Measurements from ENCODE around the gene SNX15. TPM values are rescaled to one million over a fixed set of nuclear protein-coding genes. Genes with fewer than 3 reads are reported as not detected.

The SNX15 gene, protein sequence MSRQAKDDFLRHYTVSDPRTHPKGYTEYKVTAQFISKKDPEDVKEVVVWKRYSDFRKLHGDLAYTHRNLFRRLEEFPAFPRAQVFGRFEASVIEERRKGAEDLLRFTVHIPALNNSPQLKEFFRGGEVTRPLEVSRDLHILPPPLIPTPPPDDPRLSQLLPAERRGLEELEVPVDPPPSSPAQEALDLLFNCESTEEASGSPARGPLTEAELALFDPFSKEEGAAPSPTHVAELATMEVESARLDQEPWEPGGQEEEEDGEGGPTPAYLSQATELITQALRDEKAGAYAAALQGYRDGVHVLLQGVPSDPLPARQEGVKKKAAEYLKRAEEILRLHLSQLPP
- total RNA-seq = 15.1 TPM

DNA sequence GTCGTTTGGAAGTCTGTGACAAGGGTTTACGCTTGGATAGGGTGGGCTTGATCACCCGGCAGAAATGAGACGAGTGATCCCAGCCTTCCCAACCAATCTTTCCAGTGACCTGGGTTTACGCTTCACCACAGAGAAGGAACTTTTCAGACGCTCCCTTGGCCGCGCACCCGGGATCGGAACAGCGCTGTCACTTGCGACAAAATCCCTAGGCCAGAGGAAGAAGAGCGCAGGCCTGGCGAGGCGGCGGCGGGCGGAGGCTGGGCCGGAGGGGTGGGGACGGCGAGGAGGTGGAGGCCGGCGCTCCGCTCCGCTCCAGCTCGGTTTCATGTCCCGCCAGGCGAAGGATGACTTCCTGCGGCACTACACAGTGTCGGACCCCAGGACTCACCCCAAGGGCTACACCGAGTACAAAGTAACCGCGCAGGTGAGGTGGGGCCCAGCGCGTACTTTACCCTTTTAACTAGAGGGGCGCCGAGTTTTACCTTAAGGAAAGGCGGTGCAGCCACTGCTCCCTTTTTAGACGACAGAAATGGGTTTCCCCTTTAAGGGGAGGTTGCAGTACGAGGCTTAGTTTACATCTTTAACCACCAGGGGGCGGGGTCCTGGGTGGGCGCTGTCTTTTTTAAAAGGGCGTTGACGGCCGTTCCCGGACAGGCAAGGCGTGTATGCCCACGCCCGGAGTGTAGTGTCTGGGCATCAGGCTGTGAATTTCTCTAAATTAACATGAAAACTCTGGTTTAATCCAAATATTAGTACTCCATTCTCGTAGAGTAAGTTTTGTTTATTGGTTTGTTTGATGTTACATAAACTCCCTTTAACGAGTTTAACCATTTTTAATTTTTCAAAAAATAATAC lies at the start of gene SNX15:
Gene SNX15, plus strand, starts transcription at position 227 of the 855 bp plus-strand sequence. Its CDS starts 99 bp downstream, at position 326.

DNA sequence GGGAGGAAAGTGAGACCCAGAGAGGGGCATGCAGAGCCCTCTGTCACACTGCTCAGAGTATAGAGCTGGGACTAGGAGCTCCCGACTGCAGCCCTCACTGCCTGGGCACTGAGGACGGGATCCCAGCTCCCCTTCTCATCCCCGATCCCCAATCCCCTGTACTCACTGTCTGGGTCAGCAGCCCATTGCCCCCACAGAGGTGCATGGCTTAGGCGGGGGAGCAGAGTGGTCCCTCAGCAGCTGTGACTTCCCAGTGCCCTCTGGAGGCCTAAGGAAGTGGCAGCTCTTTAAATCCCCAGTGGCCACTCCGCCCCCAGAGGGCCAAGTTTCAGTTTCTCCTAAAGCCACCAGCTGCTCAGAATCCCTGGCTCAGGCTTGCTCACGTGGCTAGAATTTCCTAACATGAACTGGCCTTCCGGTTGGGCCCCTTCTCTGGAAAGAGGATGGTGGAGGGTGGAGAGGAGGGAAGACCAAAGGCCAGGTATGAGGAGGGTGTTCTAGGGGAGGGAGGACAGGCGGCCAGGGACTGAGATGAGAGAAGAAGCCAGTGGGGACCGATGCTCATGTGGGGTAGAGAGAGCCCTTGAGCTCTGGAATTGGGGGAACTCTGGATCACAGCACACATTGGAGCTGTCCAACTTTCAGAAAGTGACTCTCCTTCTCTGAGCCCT lies 30.4 kb upstream of the SNX15 start, which contains the start of gene BATF2:
Gene BATF2, minus strand, starts transcription at position 262 of the 671 bp plus-strand sequence. Its CDS starts 57 bp downstream, at position 205.

DNA sequence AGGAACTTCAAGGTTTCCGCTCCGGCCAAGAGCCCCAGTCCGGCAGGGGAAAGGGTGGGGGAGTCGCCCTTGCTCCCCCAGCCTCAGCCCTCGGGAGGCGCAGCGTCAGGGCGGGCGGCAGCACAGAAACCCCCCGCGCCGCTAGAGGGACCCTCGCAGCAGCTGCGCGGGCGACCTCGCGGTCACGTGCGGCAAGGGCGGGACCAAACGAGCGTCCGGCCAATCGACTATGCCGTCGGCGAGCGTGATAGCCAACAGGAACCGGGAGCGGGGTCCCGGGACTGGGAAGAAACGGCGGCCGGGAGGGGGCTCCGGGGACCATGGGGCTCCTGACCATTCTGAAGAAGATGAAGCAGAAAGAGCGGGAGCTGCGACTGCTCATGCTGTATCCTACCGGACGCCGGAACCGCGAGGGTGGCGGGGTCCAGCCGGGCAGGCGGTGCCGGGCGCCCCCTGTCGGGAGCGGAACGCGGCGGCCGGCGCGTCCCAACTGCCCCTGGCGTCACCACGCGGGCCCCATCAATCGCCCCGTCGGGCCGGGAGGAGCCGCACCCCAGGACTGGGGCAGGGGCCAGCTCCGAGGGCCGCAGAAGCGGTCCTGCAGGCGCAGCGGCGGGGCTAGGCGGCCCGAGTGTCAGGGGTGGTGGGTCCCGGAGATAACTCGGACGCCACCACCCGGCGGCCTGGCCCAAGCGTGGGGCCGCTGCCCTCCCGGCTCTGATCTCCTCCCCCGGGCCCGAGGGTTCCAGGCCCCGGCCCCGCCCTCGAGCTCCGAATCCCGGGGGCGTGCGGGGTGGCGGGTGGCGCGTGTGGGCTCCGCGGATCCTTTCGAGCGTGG lies 13.1 kb upstream of the SNX15 start, which contains the start of gene ARL2:
Gene ARL2, plus strand, starts transcription at position 273 of the 838 bp plus-strand sequence. Its CDS starts 48 bp downstream, at position 321.

DNA sequence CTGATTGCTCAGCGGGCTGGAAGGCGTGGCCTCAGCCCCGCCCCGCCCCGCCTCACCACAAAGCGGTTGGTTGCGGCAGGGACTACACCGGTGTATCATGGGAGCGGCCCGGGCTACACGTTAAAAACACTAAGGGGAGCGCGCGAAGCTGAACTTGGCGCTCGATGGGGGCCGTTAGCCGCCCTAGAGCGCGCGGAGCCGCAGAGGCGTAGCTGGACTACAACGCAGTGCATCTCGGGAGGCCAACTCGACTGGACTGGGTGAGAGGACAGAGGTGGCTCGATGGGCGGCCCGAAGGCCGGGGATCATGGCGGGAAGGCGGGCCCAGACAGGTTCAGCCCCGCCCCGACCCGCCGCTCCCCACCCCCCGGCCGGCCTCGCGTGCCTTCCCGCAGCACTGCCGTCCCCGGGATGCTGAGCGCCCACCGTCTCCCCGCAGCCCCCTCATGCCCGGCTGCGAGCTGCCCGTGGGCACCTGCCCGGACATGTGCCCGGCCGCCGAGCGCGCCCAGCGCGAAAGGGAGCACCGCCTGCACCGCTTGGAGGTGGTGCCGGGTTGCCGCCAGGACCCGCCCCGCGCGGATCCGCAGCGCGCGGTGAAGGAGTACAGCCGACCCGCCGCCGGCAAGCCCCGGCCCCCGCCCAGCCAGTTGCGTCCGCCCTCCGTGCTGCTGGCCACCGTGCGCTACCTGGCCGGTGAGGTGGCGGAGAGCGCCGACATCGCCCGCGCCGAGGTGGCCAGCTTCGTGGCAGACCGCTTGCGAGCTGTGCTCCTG lies 13.8 kb downstream of the SNX15 start, which contains the start of gene SAC3D1:
Gene SAC3D1, plus strand, starts transcription at position 364 of the 776 bp plus-strand sequence. Its CDS starts 83 bp downstream, at position 447.

DNA sequence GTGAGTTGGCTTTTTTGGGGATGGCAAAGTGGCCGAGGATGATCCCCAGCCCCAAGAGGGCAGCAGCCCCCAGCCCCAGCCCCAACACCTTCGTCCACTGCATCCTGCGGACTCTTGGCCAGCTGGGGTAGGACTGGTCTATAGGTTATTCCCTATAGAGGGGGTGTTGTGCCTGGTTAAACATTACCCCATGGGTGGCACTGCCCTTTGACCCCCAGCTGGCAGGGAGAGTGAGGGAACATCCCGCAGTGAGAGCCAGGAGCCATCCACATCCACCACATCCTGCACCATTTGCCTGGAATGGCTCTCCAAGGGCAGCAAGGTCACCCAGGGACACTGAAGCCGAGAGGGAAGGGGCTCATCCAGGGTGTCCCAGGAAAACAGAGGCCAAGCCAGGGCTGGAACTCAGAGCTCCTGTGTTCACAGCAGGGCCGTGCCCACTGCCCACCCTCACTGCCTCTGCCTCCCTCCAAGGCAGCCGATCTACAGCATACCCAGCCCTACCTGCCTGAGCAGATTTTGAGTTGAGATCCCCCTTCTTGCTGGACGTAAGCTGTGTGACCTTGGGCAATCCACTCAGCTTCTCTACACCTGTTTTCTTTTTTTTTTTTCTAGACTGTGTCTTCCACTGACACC lies 31.3 kb downstream of the SNX15 start, which contains the start of gene NAALADL1:
Gene NAALADL1, minus strand, starts transcription at position 135 of the 636 bp plus-strand sequence. Its CDS starts 32 bp downstream, at position 103.

DNA sequence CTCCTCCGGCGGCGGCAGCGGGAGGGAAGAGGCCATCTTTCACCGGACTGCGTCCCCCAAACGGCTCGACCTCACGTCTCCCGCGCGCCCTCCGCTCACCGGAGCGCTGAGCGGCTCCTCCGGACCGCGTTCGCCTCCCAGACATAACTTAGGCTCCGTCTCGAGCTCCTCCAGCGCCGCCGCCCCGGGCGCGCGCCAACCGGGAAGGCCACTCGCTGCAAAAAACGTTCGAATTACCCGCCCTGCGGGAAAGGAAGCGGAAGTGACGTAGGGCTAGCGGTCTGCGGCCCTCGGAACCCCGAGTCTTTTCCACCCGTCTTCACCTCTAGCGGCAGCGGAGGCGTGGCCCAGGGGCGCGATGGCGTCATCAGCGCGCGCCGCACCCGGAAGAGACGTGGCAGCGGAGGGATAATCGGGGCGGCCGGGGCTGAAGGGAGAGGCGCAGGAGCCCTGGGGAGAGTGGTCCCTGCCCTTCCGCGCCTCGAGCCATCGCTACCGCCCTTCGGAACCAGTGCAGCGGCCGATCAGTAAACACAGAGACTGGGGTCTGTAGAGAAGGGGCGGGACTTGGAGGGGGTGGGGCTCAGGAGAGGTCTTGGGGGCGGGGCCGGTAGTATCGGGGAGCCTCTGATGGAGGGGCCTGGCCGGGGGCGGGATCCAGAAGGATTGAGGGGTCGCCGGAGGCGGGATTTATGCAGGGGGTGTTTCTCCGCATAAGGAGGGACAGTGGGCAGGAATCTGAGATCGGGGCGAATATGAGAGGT lies 56.8 kb downstream of the SNX15 start, which contains the start of the genes CDCA5 and ZFPL1:
Gene CDCA5, minus strand, starts transcription at position 207 of the 764 bp plus-strand sequence. Its CDS starts 62 bp downstream, at position 145.
Gene ZFPL1, plus strand, starts transcription at position 389 of the 764 bp plus-strand sequence. CDS start 477 bp downstream, outside the sequence.

Other genes starting within 250 kb of the SNX15 start
- gene SF1, start 248.9 kb upstream of the SNX15 start, total RNA-seq = 215 TPM
- gene MAP4K2, start 224.2 kb upstream of the SNX15 start, total RNA-seq = 15.7 TPM
- 24.4 TPM for gene MEN1, start 216.9 kb upstream of the SNX15 start, total RNA-seq
- 2.4 TPM for gene CDC42BPG, start 182.8 kb upstream of the SNX15 start, total RNA-seq
- 64.3 TPM for gene EHD1, start 148.8 kb upstream of the SNX15 start, total RNA-seq
- 15.8 TPM for gene ATG2A, start 110.2 kb upstream of the SNX15 start, total RNA-seq
- 23.0 TPM for gene PPP2R5B, start 102.8 kb upstream of the SNX15 start, total RNA-seq
- not detected for gene GPHA2, start 91.5 kb upstream of the SNX15 start, total RNA-seq
- not detected for gene MAJIN, start 55.3 kb upstream of the SNX15 start, total RNA-seq
- 0.16 TPM for gene BATF2, start 30.5 kb upstream of the SNX15 start, total RNA-seq
- 76.0 TPM for gene ARL2, start 13.3 kb upstream of the SNX15 start, total RNA-seq
- gene SAC3D1, start 13.8 kb downstream of the SNX15 start, total RNA-seq = 6.2 TPM
- 22.0 TPM for gene NAALADL1, start 31.1 kb downstream of the SNX15 start, total RNA-seq
- gene CDCA5, start 56.6 kb downstream of the SNX15 start, total RNA-seq = 3.7 TPM
- gene ZFPL1, start 56.8 kb downstream of the SNX15 start, total RNA-seq = 28.7 TPM
- gene VPS51, start 68.8 kb downstream of the SNX15 start, total RNA-seq = 643 TPM
- 45.1 TPM for gene TM7SF2, start 84.4 kb downstream of the SNX15 start, total RNA-seq
- 6.6 TPM for gene ZNHIT2, start 90.3 kb downstream of the SNX15 start, total RNA-seq
- 256 TPM for gene FAU, start 94.7 kb downstream of the SNX15 start, total RNA-seq
- gene MRPL49, start 94.9 kb downstream of the SNX15 start, total RNA-seq = 62.3 TPM
- 29.2 TPM for gene SYVN1, start 107.1 kb downstream of the SNX15 start, total RNA-seq
- gene SPDYC, start 142.8 kb downstream of the SNX15 start, total RNA-seq = not detected
- 91.5 TPM for gene CAPN1, start 154.5 kb downstream of the SNX15 start, total RNA-seq
- 8.9 TPM for gene POLA2, start 234.5 kb downstream of the SNX15 start, total RNA-seq

Data from camera-type eye (tissue), 1 donor.